Pancreas (tissue), 10 donors: ENCODE measurements around the gene MALRD1. TPM values are rescaled to one million over a fixed set of nuclear protein-coding genes. Genes with fewer than 3 reads are reported as not detected.

ENCODE experiments used
- ATAC-seq, 4 donors: fragments of 200-7000 bp; cut with Tn5 transposase; one replicate each; pipeline versions ENCODE4 v1.8.0 to v1.9.1; 2020; ENCODE audit warnings: mild to moderate bottlenecking in 4 of 4, moderate library complexity in 4 of 4
- DNase-seq, 6 donors: peaks; one replicate each; pipeline ENCODE4 v3.0.0-alpha.2; 2020
- FAIRE-seq: peaks from 2 replicates; lab custom pipeline; 2012; peaks lifted over from hg19 to GRCh38; lab: Jason Lieb, UNC
- H3K27ac ChIP-seq, 4 donors: fragments of 200-600 bp; sonication (generic); 1 replicate in 3 of 4; 2 replicates in 1 of 4; pipeline versions ENCODE4 v1.5.0 to v1.8.0; 2020
- H3K27me3 ChIP-seq, 4 donors: fragments of 200-600 bp; one replicate each; pipeline ENCODE4 v1.8.0; 2021
- H3K36me3 ChIP-seq, 3 donors: fragments of 200-600 bp; sonication (generic) in 1 of 3; one replicate each; pipeline versions ENCODE4 v1.5.0 to v1.8.0; 2020 to 2021
- H3K4me1 ChIP-seq, 3 donors: fragments of 200-600 bp; one replicate each; pipeline ENCODE4 v1.8.0; 2021
- H3K4me3 ChIP-seq, 4 donors: fragments of 200-600 bp; sonication (generic) in 2 of 4; one replicate each; pipeline versions ENCODE4 v1.5.0 to v1.8.0; 2020 to 2021
- H3K9me3 ChIP-seq, 4 donors: fragments of 200-600 bp; one replicate each; pipeline ENCODE4 v1.8.0; 2021
- CTCF ChIP-seq, 4 donors: fragments of 200-600 bp; sonication (generic) in 3 of 4; IDR thresholded peaks; one replicate each; pipeline versions ENCODE4 v1.5.0 to v1.8.0; 2021; ENCODE audit warnings: antibody characterized with exemption in 4 of 4
- WGBS, 2 donors: extraction: QIAGEN DNeasy Blood & Tissue Kit; methylation state at CpG; one replicate each; pipeline ENCODE4 v1.1.7; 2013; 5-methylcytosine and 5-hydroxymethylcytosine counted together
- intact Hi-C, 3 donors: fragments of 100-400 bp; cut with DNase I; formaldehyde crosslinking; loops; one replicate each; pipeline versions ENCODE4 v1.11.1 to v1.14.2; 2022
- polyA plus RNA-seq, 2 donors: library from polyadenylated mRNA; stranded (reverse); fragments of 200-250 nt; gene quantifications; one replicate each; pipeline ENCODE4 v1.2.3, GENCODE V29; 2013
- total RNA-seq, 6 donors: library from RNA; stranded (reverse); fragmentation: NEBNext Ultra II Directional in 4 of 6; extraction: Animal tissue kit (Norgen Biotek cat#: 25700) in 4 of 6; gene quantifications; one replicate each; pipeline versions ENCODE4 v1.2.1 to v1.2.4, GENCODE V29; 2021 to 2023
- donor health status: healthy with polysubstance abuse.
- donor health status: DM: no; HTN: no; CAD: no; lungs with moderate emphysema.
- donor health status: DM: no; HTN: no; CAD: no.
- donor health status: control.
- donor health status: control.
- donor health status: Bipolar disorder and iron deficiency.
- donor health status: DM: yes; HTN: yes; CAD: no.
- donor health status: DM: no; HTN: no; CAD: no.
- donor health status: DM: no; HTN: no; CAD: no.
- donor health status: DM: yes; HTN: yes; CAD: no.

MALRD1 gene
- total and polyA plus RNA-seq, 8 donors: 0.13 to 0.87 (median 0.31) TPM; not detected in 5

- intact Hi-C loops: no loop called here
- Histone ChIP-seq H3K27me3 (no peaks in the 10 kb centered on the region), H3K4me1 (no peaks in the 10 kb centered on the region), H3K4me3 (no peak overlapping the region), H3K36me3 (no peaks in the 10 kb centered on the region), H3K9me3 (no peaks in the 10 kb centered on the region), H3K27ac (no peak overlapping the region)
- 48 to 58% methylated on average over 1 of the region's 1 CpG for WGBS, 2 donors
- no peak for ATAC-seq
- FAIRE-seq: no peak
- no peak for DNase-seq
- no peak for TF ChIP-seq CTCF (IDR thresholded peaks at IDR 0.05)
These were observed 532.1 kb downstream of the MALRD1 start for GRCh38 chr10:19580691-19581090.

GRCh38 chr10:19588608-19589007, 540.0 kb downstream of the MALRD1 start:
- no peaks in the 10 kb centered on the region for H3K4me1 ChIP-seq
- H3K36me3 ChIP-seq: no peaks in the 10 kb centered on the region
- DNase-seq (no peak), FAIRE-seq (no peak), ATAC-seq (no peak)
- H3K27ac ChIP-seq: no peak overlapping the region
- TF ChIP-seq CTCF (IDR thresholded peaks at IDR 0.05): no peak
- no peaks in the 10 kb centered on the region for H3K27me3 ChIP-seq
- intact Hi-C loops: no loop called here
- H3K4me3 ChIP-seq: no peak overlapping the region
- 67 to 69% methylated on average over 8 of the region's 8 CpGs for WGBS, 2 donors
- H3K9me3 ChIP-seq: no peaks in the 10 kb centered on the region

GRCh38 chr10:19592276-19592675, 543.7 kb downstream of the MALRD1 start:
- no peak overlapping the region for H3K4me3 ChIP-seq
- no peak for ATAC-seq
- no peaks in the 10 kb centered on the region for H3K4me1 ChIP-seq
- DNase-seq: peak in 1 of 6 donors; percentile 18
- H3K36me3 ChIP-seq: no peaks in the 10 kb centered on the region
- no peak for FAIRE-seq
- TF ChIP-seq CTCF (IDR thresholded peaks at IDR 0.05): no peak
- no peaks in the 10 kb centered on the region for H3K27me3 ChIP-seq
- intact Hi-C loops: no loop called here
- H3K9me3 ChIP-seq: no peaks in the 10 kb centered on the region
- WGBS, 2 donors: 67 to 85% methylated on average over 5 of the region's 5 CpGs
- no peak overlapping the region for H3K27ac ChIP-seq

- no peak for DNase-seq
- ATAC-seq: no peak
- H3K9me3 ChIP-seq: no peaks in the 10 kb centered on the region
- intact Hi-C loops: no loop called here
- no peaks in the 10 kb centered on the region for H3K27me3 ChIP-seq
- H3K27ac ChIP-seq: no peak overlapping the region
- WGBS, 2 donors: 72 to 81% methylated on average over 9 of the region's 9 CpGs
- no peaks in the 10 kb centered on the region for H3K4me1 ChIP-seq
- no peak for FAIRE-seq
- TF ChIP-seq CTCF (IDR thresholded peaks at IDR 0.05): no peak
- no peaks in the 10 kb centered on the region for H3K36me3 ChIP-seq
- H3K4me3 ChIP-seq: no peak overlapping the region
These were observed 546.7 kb downstream of the MALRD1 start for GRCh38 chr10:19595212-19595845.

- FAIRE-seq: no peak
- 62 to 68% methylated on average over 2 of the region's 2 CpGs for WGBS, 2 donors
- ATAC-seq: no peak
- Histone ChIP-seq H3K9me3 (no peaks in the 10 kb centered on the region), H3K27me3 (no peaks in the 10 kb centered on the region), H3K4me3 (no peak overlapping the region), H3K27ac (no peak overlapping the region), H3K36me3 (no peaks in the 10 kb centered on the region), H3K4me1 (no peaks in the 10 kb centered on the region)
- TF ChIP-seq CTCF (IDR thresholded peaks at IDR 0.05): no peak
- intact Hi-C loops: no loop called here
- no peak for DNase-seq
These were observed 557.2 kb downstream of the MALRD1 start for GRCh38 chr10:19605806-19606205.
